Placental epithelial cell (primary cell): Measurements from ENCODE around the gene ATP6AP2. TPM values are rescaled to one million over a fixed set of nuclear protein-coding genes. Genes with fewer than 3 reads are reported as not detected.

Source experiments
- small RNA-seq: library from RNA; depleted of rRNA; stranded (forward); fragments of <200 nt; gene quantifications from one replicate; pipeline ENCODE3, GENCODE V24; 2012
- total RNA-seq: library from RNA; depleted of rRNA; stranded (reverse); fragments of >200 nt; gene quantifications from 2 replicates; pipeline ENCODE4 v1.2.3, GENCODE V29; 2012

Gene ATP6AP2
- total RNA-seq, result 75.0 and 94.6 TPM in 2 replicates

DNA sequence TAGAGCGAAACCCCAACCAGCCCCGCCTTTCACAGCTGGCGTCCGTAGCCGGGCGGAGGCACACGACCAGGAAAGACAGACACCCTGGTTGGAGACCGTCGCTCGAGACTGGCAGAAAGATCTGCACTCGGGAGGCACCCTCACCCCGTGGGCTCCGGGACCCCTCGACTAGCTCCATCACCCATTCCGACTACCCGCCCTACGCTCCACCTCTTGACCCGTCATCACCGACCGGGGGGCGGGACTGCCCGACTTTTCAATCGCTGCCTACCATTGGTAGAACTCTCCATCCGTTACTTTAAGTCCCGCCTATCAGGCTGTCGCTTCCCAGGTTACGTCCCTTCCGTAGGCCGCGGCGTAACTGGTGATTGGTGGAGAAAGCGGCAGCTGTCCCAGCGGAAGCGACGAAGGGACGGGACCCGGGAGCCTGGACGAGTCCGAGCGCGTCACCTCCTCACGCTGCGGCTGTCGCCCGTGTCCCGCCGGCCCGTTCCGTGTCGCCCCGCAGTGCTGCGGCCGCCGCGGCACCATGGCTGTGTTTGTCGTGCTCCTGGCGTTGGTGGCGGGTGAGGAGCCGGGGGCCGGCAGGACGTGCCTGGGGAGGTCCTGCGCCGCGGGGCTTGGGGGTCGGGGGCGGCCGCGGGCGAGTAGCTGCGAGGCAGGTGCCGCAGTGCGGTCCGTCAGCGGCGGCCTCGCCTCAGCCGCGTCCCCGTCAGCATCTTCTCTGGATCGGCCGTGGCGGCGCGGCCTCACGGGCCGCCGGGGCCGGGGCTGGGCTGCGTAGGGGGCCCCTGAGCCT, at the start of gene ATP6AP2:
Gene ATP6AP2, plus strand, starts transcription at position 434 of the 799 bp plus-strand sequence. Its CDS starts 96 bp downstream, at position 530.

DNA sequence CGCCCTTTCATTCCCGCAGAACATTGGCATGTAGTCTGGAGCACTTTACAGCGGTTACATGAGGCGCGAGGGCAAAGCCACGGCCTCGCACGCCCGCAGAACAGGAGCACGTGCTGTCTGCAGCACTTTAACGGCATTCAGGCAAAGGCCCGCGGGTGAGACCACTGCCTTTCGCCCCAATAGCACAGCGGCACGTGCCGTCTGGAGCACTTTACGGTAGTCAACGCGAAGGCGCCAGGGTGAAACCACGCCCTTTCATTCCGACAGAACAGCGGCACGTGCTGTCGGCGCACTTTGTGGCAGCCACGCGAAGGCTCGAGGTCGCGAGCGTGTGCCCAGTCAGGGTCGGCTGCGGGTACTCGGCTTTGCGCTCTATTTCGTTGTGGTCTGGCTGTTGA, 42.4 kb downstream of the ATP6AP2 start, which contains the start of gene MPC1L:
Gene MPC1L, plus strand, starts transcription at position 290 of the 398 bp plus-strand sequence. CDS start 138 bp downstream, outside the sequence.

GRCh38 chrX:40647307-40648197, 66.8 kb downstream of the ATP6AP2 start, which contains the start of gene CXorf38:
Gene CXorf38, minus strand, starts transcription at chrX:40647561. Its CDS starts 41 bp downstream, at chrX:40647520.

Small RNAs within 50 kb of the gene (small RNA-seq; reads per million reads assigned to genes)
- not detected for gene RNU7-164P

Other genes with a start within 250 kb of the ATP6AP2 start
- not detected in 2 replicates for gene MPC1L, start 42.5 kb downstream of the ATP6AP2 start, total RNA-seq
- gene CXorf38, start 66.6 kb downstream of the ATP6AP2 start, total RNA-seq, result 7.1 and 8.1 TPM in 2 replicates
- gene MED14, start 154.6 kb downstream of the ATP6AP2 start, total RNA-seq, result 18.2 and 20.8 TPM in 2 replicates